HL-60/S4 treated with phorbol 12-myristate 13-acetate at 8.2 ng/mL for 4 days and 3 days (cell line): ENCODE measurements around the gene CETN2.
"Not testable (repeated sequence)": the region's sequence is repeated elsewhere in the genome, so short reads cannot be mapped to it uniquely, and the experiment has no call there.

ENCODE experiments used
- in situ Hi-C: fragments of 300-500 bp; cut with MboI; formaldehyde crosslinking; loops from 2 replicates; pipeline ENCODE4 v1.15.0; 2022; ENCODE audit warnings: low sequenced_read_pairs

The CETN2 gene

DNA sequence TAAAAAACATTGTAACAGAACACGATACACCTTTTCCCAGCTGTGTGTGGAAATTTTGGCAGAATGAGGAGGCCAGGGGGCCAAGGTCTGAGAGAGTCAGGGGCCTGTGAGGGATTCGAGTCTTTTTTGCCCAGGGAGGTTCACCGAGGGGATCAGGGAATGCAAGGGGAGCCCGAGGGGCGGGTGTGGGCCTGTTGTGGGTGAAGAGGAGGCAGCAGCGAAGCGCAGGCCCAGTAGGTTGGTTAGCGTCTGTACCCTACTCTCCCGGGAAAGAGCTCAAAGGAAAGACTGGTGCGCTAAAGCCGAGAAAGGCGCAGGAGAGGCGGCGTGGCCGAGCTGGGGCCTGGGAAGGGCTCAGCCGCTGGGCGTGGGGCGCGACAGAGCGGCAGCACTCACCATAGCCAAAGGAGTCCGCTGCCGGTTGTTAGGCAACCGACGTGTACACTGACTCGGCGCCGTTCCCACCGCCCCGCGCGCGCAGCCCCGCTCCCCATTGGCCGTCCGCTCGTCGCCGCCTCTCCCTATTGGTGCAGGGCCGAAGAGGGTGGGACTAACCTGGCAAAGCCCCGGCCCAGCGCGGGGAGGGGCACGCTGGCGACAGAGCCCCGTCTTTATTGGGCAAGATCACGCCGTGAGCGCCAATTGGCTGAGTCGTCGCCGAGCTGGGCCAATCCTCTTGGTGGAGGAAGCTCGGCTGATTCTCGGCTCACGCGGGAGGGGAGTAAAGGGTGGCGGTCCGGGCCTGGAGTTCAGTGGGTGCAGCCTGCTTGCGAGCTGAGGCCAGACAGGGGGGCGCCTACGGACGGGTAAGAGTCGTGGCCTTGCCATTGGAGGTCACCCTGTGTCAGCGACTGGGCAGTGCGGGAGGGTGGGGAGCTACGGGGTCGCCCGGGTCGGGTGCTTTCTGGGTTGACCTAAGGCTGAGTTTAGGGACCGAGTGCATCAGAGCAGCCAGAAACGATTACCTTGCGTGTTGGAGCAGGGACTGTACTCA, at the start of gene CETN2, which contains the start of gene NSDHL:
Gene CETN2 (minus strand): TSS at position 446 of the 994 bp plus-strand sequence. CDS start 47 bp downstream, at position 399.
Gene NSDHL (plus strand): TSS at position 752 of the 994 bp plus-strand sequence. CDS start 15,262 bp downstream, outside the sequence.
- in situ Hi-C loops, result no loop called here

DNA sequence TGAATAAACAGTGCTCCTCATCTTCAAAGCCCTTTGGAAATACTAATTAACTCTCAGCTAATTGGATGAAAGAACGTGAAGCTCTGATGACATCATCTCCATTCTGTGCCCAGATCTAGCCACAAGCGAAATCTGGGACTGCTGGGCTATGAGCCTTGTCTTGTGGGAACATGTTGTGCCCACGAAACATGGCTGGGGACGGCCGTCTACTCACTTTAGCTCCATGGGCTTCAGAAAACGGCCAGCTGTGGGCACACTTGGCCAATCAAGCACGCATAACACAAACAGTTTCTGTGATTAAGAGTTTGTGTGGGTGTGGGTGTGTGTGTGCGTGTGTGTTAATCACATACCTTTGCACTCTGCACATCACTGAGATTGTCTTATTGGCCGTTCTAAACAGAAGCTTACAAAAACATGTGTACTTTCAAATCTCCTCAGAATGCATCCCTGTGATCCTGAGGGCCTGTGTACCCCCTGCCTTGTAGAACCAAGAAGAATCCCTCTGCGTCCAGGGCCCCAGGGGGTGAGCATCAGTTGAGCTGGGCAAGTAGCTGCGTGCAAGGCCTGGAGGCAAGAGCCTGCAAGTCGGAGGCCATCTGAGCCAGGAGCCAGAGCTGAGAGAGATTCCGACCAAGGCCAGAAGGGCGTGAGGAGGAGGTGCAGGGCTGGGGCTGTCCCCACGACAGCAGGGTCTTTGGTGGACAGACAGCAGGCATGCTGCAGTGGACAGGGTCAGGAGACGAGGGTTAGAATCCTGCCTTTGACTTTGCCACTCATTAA, 48.6 kb upstream of the CETN2 start:
- in situ Hi-C loops, result no loop called here

DNA sequence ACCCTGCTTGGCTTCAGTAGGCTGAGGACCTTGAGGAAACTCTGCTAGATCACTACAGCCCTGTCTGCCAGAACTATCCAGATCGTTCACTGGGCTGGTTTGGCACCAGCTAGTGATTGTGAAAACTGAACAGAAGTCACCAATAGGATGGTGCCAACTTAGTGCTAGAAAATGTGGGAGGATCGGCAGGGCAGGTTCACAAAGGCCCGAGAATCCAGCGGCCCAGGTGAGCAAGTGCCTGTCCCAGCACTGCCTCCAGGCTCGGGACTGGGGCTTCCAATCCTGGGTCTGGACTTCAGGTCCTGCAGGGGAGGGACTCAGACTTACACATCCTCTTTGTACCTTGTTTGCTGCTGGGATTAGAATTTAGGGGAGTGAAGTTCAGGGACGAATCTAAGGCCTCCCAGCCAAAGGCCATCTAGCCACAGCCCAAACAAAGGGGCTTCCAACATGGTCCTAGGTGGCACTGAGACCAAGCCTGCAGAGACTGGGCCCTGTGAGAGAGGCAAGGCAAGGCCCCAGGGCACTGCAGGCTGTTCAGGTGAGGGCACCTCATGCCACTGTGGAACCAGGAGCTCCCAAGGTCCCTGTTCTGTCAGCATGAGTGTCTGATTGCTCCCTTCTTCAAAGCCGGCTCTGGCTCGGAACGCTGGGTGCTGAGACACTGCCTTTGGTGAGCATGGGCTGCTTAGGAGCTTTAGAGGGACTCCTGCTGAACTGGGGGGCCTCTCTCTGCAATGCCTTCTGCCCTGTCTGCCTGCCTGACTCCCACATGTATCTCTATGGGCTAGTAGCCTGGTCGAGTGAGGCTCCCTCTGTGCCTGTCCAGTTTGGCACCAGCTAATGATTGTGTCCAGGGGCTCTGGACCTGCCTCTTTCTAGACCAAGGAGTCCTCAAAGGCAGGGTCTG, 46.6 kb upstream of the CETN2 start:
- in situ Hi-C loops, result no loop called here

DNA sequence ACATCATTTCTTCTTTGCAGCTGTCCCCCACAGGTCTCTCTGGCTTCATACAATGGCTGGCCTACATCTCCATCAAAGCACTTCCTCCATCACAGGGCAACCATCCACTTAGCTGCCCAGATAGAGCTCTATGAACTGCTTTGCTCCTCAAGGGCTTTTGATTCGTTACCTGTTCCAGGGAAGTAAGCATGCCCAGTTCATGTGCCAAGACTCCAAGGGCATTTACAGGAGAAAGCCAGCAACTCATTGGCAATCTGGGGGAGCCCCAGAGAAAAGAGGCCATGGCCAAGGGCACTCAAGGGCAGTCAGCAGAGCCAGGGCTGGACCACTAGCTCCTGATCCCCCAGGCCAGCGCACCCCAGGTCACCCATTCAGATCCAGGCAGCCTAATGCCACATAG, 42.8 kb upstream of the CETN2 start:
- in situ Hi-C loops, result no loop called here

DNA sequence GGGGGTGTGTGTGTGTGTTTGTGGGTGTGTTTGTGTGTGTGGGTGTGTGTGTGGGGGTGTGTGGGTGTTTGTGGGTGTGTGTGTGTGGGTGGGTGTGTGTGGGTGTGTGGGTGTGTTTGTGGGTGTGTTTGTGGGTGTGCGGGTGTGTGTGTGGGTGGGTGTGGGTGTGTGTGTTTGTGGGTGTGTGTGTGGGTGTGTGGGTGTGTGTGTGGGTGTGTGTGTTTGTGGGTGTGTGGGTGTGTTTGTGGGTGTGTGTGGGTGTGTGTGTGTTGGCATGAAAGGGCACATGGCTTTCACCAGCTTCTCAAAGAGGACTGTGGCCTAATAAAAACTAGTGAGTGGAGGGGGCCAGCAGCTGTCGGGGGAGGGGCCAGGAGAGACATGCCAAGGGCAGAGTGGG, 42.0 kb upstream of the CETN2 start:
- in situ Hi-C loops, result no loop called here

DNA sequence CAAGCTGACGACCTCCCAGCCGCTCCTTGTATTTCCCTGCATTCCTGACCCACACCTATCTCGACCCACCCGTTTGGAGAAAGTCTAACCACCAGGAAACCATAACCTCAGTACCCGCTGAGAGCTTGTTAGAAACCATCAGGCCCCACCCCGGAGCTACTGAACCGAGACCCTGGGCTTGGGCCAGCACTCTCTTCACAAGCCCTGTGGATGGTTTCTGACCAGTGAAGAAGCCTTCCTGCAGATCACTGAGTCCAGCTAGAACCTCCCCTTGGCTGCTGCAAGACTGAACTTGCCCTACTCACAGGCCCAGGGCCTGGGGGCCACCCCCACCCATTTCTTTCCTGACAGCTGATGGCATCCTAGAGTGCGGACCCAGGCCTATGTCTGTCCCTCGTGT, 40.7 kb upstream of the CETN2 start:
- in situ Hi-C loops, result no loop called here

DNA sequence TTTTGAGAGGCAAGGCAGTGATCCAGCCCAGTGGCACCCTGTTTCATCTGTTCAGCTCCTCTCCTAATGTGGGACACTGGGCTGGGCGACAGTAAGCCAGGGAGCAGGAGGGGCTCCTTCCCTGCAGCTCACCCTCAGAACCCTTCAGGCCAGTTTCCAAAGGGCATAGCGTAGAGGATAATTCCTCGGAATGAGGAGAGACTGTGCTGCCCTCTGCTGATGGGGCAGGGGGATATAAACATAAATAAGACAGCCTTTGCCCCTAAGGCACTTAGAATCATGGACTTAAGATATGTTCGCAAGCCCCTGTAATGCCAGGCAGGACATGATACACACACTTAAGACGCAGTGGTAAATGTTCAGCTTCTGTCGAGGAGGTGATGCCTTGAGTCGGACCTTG, 39.4 kb upstream of the CETN2 start:
- in situ Hi-C loops, result no loop called here

DNA sequence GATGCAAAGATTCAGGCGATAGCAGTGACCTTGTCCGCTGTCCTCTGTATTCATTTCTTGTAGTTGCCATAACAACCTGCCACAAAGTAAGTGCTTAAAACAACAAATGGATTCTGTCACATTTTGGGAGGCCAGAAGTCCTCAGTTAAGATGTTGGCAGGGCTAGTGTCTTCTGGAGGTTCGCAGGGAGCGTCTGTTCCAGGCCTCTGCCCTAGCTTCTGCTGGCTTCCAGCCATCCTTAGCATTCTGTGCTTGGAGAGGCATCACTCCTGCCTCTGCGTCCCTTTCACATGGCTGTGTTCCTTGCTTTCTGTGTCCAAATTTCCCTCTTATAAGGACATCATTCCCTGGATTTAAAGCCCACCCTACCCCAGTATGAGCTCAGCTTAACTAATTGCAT, 35.8 kb upstream of the CETN2 start:
- in situ Hi-C loops, result no loop called here

DNA sequence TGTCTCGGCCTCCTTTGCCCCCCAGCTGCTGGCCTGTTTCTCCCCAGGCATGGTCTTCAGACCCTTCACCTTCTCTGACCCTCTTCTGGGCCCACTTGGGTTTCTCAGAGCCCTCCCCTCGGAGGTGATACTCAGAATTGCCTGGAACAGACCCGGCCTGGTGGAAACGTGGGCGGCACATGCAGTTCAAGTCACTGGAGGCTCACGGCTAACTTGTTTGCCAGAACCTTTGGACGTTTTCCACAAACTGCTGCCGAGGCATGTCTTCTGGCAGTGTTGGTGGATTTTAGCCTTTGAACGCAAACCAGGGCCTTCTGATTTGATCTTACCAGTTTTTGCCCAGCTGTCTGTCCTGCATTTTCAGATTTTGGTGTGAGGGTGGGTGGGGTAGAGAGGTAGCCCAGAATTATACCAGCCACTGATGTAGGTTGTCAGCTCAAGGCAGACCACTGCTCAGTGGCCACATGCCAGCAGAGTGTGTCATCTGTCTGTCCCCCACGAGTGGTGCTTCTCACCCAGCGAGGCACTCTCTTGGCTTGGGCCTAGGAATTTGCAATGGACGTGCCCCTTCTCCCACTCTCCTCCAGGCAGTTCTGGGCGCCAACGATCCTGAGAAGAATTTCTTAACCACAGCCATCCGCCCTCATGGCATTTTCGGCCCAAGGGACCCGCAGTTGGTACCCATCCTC, 34.8 kb upstream of the CETN2 start:
- in situ Hi-C loops, result no loop called here

DNA sequence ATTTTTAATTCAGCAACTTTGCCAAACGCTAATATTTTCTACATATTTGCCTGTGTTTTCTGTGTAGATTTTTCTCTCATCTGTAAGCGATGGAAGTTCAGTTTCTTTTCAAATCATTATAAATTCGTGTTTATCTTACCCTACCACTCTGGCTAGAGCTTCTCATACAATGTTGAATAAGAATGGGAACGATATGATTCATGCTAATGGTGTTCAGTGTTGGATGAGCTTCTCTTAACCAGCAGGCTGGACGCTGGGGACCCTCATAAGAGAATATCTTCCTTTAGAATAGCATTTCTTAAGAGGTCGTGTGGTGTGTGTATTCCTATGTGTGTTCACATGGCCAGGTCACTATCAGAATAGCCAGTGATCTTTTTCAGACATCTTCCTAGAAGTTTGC, 31.3 kb upstream of the CETN2 start:
- in situ Hi-C loops, result no loop called here

DNA sequence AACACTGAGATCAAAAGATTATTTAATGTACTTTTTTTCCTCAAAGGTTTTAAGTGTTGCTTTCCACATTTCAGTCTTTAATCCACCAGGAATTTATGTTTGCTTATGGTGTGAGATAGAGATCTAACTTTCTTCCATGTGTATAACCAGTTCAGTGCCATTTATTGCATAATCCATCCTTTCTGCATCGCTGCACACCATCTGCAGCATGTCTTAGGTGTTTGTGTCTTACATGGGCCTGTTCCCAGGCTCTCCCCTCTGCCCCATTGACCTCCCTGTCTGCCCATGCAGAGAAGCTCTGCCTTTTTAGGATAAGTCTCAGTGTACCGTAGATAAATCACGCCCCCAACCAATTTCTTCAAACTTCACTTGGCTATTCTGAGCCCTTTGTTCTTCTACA, 30.6 kb upstream of the CETN2 start:
- in situ Hi-C loops, result no loop called here

DNA sequence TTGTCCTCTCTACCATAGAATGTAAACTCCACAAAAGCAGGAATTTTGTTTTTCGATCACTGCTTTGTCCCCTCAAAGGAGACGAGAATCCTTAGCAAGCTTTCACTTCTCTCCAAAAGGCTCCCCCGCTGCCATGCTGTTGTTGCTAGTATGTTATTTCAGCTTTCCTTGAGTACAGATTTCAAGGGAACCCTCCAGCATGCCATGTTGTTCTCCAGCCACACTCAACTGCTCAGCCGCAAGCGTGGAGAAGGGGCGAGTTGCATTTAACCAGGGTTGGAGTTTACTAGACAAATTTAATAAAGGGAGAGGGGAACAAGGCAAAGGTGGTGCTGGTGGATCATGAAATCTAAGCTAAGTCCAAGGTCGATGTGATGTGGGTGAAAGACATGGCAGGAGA, 23.4 kb upstream of the CETN2 start:
- in situ Hi-C loops, result no loop called here

DNA sequence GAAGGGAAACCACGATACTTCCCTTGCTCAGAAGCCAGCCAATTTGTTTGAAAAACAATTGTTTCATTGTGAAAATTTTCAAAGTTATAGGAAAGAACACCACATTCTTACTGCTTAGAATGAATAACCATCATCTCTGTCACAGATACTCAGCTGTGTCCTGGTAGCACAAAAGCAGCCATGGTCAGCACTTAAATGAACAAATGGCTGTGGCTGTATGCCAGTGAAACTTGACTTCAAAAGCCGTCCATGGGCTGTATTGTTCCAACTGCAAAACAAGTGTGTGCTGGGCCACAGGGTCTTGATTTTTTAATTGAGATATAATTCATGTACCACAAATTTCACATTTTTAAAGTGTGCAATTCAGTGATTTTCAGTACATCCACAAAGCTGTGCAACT, 19.9 kb upstream of the CETN2 start:
- in situ Hi-C loops, result no loop called here

DNA sequence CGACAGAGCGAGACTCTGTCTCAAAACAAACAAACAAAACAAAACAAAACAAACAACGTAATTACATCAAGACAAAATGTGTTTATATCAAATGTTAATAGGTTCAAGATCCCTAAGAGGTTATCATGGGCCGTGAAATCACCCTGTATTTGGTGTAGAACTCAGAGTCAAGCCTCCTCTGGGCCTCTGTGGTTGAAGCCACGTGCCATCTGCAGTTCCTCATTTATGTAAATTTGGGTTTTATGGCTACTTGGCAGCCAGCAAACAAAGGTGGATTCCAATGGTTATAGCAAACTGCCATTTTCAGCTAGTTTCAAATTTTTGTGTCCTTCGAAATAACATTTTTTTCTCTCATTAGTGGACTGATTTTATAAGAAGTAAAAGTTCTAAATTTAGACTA, 16.7 kb upstream of the CETN2 start:
- in situ Hi-C loops, result no loop called here

DNA sequence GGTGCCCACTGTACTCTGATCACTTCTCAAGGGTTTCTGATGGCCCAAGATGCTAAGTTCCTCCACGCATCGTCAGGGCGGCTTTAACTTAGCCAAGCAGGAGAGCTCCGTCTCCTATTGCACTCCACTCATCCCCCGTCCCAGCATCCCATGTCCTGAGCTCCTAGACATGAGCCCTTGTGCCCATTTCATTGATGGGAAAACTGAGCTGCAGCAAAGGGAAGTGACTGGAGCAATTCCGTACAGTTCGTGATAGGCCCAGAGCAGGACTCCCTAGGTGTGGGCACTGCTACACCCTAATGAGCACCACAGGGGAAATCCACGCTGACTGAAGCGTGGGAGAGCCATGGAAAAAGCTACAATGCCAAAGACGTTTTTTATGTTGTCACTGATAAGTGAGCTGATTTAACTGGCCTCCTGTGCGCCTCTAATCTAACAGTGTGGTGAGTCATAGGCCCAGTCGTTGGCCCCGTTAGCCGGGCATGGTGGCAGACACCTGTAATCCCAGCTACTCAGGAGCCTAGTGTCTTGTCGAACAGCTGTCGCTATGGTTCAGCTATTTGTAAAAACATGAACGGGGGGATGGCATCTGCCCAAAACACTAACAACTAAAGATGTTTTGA, 15.2 kb upstream of the CETN2 start:
- in situ Hi-C loops, result no loop called here

DNA sequence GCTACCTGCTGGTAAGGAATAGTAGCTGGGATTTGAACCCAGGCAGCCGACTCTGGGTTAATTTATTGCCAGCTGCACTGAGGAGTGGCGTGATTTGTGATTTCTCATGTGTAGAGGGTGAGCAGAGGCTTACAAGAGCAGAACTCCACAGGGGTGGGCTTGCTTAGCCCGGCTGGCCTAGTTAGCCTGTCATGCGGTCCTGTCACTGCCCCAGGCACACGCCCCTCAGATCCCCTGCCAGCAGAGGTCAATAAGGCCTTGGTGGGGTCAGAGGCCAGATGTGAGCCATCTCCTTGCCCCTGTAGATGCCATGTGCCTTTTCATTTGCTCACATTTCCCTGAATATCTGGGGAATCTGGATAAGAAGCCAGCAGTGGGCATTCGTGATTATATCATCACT, 13.7 kb upstream of the CETN2 start:
- in situ Hi-C loops, result no loop called here

DNA sequence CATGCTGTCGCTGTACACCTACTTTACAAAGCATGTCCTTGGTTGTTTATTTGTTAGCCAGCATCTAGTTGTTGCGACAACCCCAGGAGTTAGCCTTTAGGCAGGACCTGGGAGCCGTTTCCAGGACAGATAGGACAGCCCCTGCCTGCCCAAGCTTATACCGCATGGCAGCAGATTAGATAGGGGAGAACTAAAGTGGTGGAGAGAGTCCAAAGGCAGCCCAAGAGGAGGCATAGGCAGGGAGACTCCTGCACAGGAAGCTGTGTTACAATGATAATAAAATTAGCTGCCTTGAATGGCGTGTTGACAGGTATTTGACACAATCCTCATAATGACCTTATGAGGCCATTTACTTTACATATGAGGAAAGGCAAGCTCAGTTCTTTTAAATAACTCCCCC, 13.3 kb upstream of the CETN2 start:
- in situ Hi-C loops, result no loop called here

DNA sequence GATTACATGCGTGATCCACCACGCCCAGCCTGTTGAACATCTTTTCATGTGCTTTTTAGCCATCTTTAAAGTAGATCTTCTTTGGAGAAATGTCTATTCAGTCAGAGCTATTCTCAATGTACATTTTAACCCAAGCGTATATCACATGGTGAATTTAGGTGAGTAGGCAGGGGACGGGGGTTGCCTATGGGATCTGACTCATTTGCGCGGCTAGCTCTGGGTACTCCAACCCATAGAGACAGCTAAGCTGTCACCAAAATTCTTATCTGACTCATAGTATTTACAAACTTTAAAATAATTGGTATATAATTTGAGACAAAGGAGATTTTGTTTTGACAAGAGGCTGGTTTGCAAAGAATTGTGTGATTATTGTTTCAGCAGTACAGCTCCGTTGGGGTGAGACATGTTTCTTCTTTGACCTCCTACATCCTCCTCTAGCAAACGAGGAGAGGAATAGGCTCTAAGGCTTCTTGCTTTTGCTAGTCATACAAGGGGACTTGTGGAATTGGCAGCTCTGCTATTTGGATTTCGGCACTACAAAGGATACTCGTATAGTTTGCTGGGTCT, 12.3 kb upstream of the CETN2 start:
- in situ Hi-C loops, result no loop called here

DNA sequence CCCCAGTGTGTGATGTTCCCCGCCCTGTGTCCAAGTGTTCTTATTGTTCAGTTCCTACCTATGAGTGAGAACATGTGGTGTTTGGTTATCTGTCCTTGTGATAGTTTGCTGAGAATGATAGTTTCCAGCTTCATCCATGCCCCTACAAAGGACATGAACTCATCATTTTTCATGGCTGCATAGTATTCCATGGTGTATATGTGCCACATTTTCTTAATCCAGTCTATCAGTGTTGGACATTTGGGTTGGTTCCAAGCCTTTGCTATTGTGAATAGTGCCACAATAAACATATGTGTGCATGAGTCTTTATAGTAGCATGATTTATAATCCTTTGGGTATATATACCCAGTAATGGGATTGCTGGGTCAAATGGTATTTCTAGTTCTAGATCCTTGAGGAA, 4.9 kb upstream of the CETN2 start:
- in situ Hi-C loops, result not testable (repeated sequence)
